Mammary epithelial cell (primary cell): Measurements from ENCODE around the gene PPP1R12B.
"Not testable (repeated sequence)": the region's sequence is repeated elsewhere in the genome, so short reads cannot be mapped to it uniquely, and the experiment has no call there.

ENCODE experiments used
- EZH2 ChIP-seq: IDR thresholded peaks from 2 replicates; pipeline ENCODE4 v1.6.1; 2012; ENCODE audit warnings: low read length, inconsistent platforms, borderline replicate concordance
- TF ChIP-seq, protein P1 (sequence below), 2 donors: IDR thresholded peaks in 1 of 2; conservative IDR thresholded peaks in 1 of 2; 2 replicates each; pipeline ENCODE4 v1.5.1; 2011 to 2012; ENCODE audit warnings: inconsistent platforms in 2 of 2, low read length in 2 of 2, mild to moderate bottlenecking in 2 of 2, control low read depth in 1 of 2, low read depth in 1 of 2; ENCODE audit not compliant: insufficient read depth in 1 of 2; ENCODE audit errors: extremely low read depth in 1 of 2

DNA sequence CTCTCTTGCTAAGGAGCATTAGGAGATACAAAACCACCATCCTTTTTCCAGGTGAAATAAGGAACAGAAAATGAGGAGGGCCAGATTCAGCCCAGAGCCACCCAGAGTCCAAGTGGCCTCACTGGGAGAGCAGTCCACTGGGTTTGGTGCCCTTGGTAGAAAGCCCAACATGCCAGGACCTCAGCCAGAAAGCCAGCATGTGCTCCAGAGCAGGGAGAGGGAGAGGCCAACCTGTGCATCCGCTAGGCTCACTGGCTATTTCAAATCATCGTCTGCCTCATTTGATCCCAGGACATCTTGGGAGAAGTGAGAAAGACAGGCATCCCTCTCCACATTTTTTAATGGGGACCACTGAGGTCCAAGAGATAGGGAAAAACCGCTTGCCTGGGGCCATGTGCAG is 287.7 kb downstream of the PPP1R12B start:
- TF ChIP-seq, protein P1, sequence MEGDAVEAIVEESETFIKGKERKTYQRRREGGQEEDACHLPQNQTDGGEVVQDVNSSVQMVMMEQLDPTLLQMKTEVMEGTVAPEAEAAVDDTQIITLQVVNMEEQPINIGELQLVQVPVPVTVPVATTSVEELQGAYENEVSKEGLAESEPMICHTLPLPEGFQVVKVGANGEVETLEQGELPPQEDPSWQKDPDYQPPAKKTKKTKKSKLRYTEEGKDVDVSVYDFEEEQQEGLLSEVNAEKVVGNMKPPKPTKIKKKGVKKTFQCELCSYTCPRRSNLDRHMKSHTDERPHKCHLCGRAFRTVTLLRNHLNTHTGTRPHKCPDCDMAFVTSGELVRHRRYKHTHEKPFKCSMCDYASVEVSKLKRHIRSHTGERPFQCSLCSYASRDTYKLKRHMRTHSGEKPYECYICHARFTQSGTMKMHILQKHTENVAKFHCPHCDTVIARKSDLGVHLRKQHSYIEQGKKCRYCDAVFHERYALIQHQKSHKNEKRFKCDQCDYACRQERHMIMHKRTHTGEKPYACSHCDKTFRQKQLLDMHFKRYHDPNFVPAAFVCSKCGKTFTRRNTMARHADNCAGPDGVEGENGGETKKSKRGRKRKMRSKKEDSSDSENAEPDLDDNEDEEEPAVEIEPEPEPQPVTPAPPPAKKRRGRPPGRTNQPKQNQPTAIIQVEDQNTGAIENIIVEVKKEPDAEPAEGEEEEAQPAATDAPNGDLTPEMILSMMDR (conservative IDR thresholded peaks at IDR 0.05 in 1 of 2, IDR thresholded peaks at IDR 0.05 in 1 of 2; ENCODE audit: extremely low read depth in 1 of 2, insufficient read depth in 1 of 2, low read depth in 1 of 2, low read length in 2 of 2), result not testable (repeated sequence)
- not testable (repeated sequence) for TF ChIP-seq EZH2
